ENCODE data around the gene ZG16. TPM values are rescaled to one million over a fixed set of nuclear protein-coding genes. Genes with fewer than 3 reads are reported as not detected.
"Not testable (repeated sequence)": the region's sequence is repeated elsewhere in the genome, so short reads cannot be mapped to it uniquely, and the experiment has no call there.

Gene ZG16
- total RNA-seq = not detected in 2 replicates

GRCh38 chr16:29777576-29778350 lies at the start of gene ZG16:
Gene ZG16, plus strand, starts transcription at chr16:29778256. Its CDS starts 1,011 bp downstream, at chr16:29779267.
- Mint-ChIP-seq H3K9me3 (no peaks in the 10 kb centered on the region), H3K4me1 (ENCODE audit: low read depth) (no peaks in the 10 kb centered on the region), H3K27ac (no peak within 1 kb of the TSS), H3K36me3 (ENCODE audit: low read depth) (peaks cover 1% of the 10 kb centered on the region), H3K4me3 (no peak within 1 kb of the TSS), H3K27me3 (ENCODE audit: insufficient read depth) (peaks cover 13% of the 10 kb centered on the region)
- intact Hi-C loops (cut with micrococcal nuclease) = no loop called here
- no peak for DNase-seq (ENCODE audit: low spot score)

GRCh38 chr16:29729116-29729521 lies 48.9 kb upstream of the ZG16 start:
- peaks cover 9% of the 10 kb centered on the region for H3K27me3 Mint-ChIP-seq (ENCODE audit: insufficient read depth)
- peaks cover 4% of the 10 kb centered on the region for H3K9me3 Mint-ChIP-seq

GRCh38 chr16:29730649-29731048 lies 47.4 kb upstream of the ZG16 start:
- Mint-ChIP-seq H3K27me3 (ENCODE audit: insufficient read depth) (peaks cover 9% of the 10 kb centered on the region), H3K9me3 (peaks cover 4% of the 10 kb centered on the region), H3K36me3 (ENCODE audit: low read depth) (peaks cover 7% of the 10 kb centered on the region), H3K4me3 (no peak overlapping the region), H3K27ac (no peak overlapping the region), H3K4me1 (ENCODE audit: low read depth) (peaks cover 26% of the 10 kb centered on the region)
- DNase-seq (ENCODE audit: low spot score) = no peak
- intact Hi-C loops (cut with micrococcal nuclease) = no loop called here

More at GRCh38 chr16:29729116-29729521, 48.9 kb upstream of the ZG16 start:
- DNase-seq (ENCODE audit: low spot score) = no peak
- intact Hi-C loops (cut with micrococcal nuclease) = no loop called here
- no peak overlapping the region for H3K4me3 Mint-ChIP-seq
- H3K4me1 Mint-ChIP-seq (ENCODE audit: low read depth) = peaks cover 20% of the 10 kb centered on the region
- no peak overlapping the region for H3K27ac Mint-ChIP-seq
- peaks cover 4% of the 10 kb centered on the region for H3K36me3 Mint-ChIP-seq (ENCODE audit: low read depth)

- H3K4me1 Mint-ChIP-seq (ENCODE audit: low read depth) = peaks cover 34% of the 10 kb centered on the region
- DNase-seq (ENCODE audit: low spot score); H3K27me3 Mint-ChIP-seq (ENCODE audit: insufficient read depth); H3K9me3 Mint-ChIP-seq; H3K36me3 Mint-ChIP-seq (ENCODE audit: low read depth): not testable (repeated sequence)
- peak overlapping the region; percentile 94 for H3K27ac Mint-ChIP-seq
- intact Hi-C loops (cut with micrococcal nuclease) = loop anchor here (1.0 kb wide), 3 partner anchors 14 to 95 kb away; no protein-coding TSS in a partner anchor
- H3K4me3 Mint-ChIP-seq = peak overlapping the region; percentile 58
These were observed 46.1 kb upstream of the ZG16 start for GRCh38 chr16:29731768-29732601.

- H3K27ac Mint-ChIP-seq = no peak overlapping the region
- no peak for DNase-seq (ENCODE audit: low spot score)
- H3K4me1 Mint-ChIP-seq (ENCODE audit: low read depth) = peaks cover 57% of the 10 kb centered on the region
- intact Hi-C loops (cut with micrococcal nuclease) = no loop called here
- no peak overlapping the region for H3K4me3 Mint-ChIP-seq
- H3K36me3 Mint-ChIP-seq (ENCODE audit: low read depth) = peaks cover 12% of the 10 kb centered on the region
- H3K9me3 Mint-ChIP-seq = peaks cover 4% of the 10 kb centered on the region
- H3K27me3 Mint-ChIP-seq (ENCODE audit: insufficient read depth) = no peaks in the 10 kb centered on the region
These were observed 43.3 kb upstream of the ZG16 start for GRCh38 chr16:29734786-29735185.

GRCh38 chr16:29736112-29736511 lies 41.9 kb upstream of the ZG16 start:
- intact Hi-C loops (cut with micrococcal nuclease) = no loop called here
- no peaks in the 10 kb centered on the region for H3K27me3 Mint-ChIP-seq (ENCODE audit: insufficient read depth)
- DNase-seq (ENCODE audit: low spot score) = no peak
- peaks cover 4% of the 10 kb centered on the region for H3K9me3 Mint-ChIP-seq
- peaks cover 67% of the 10 kb centered on the region for H3K4me1 Mint-ChIP-seq (ENCODE audit: low read depth)
- no peak overlapping the region for H3K27ac Mint-ChIP-seq
- H3K36me3 Mint-ChIP-seq (ENCODE audit: low read depth) = peaks cover 16% of the 10 kb centered on the region
- H3K4me3 Mint-ChIP-seq = no peak overlapping the region

- intact Hi-C loops (cut with micrococcal nuclease) = no loop called here
- H3K36me3 Mint-ChIP-seq (ENCODE audit: low read depth) = peaks cover 20% of the 10 kb centered on the region
These were observed 41.3 kb upstream of the ZG16 start for GRCh38 chr16:29736764-29737163.

GRCh38 chr16:29737713-29738112 lies 40.3 kb upstream of the ZG16 start:
- peaks cover 20% of the 10 kb centered on the region for H3K36me3 Mint-ChIP-seq (ENCODE audit: low read depth)
- intact Hi-C loops (cut with micrococcal nuclease) = loop anchor here (1.0 to 2.0 kb wide), 3 partner anchors 9 to 53 kb away; partner anchors contain the start of gene KIF22
- no peaks in the 10 kb centered on the region for H3K27me3 Mint-ChIP-seq (ENCODE audit: insufficient read depth)
- H3K4me3 Mint-ChIP-seq = peak overlapping the region; percentile 48
- H3K4me1 Mint-ChIP-seq (ENCODE audit: low read depth) = peaks cover 64% of the 10 kb centered on the region
- H3K27ac Mint-ChIP-seq = peak overlapping the region; percentile 62
- DNase-seq (ENCODE audit: low spot score) = no peak
- H3K9me3 Mint-ChIP-seq = no peaks in the 10 kb centered on the region

More at GRCh38 chr16:29736764-29737163, 41.3 kb upstream of the ZG16 start:
- peaks cover 4% of the 10 kb centered on the region for H3K9me3 Mint-ChIP-seq
- no peak overlapping the region for H3K4me3 Mint-ChIP-seq
- H3K27ac Mint-ChIP-seq = no peak overlapping the region
- no peaks in the 10 kb centered on the region for H3K27me3 Mint-ChIP-seq (ENCODE audit: insufficient read depth)
- no peak for DNase-seq (ENCODE audit: low spot score)
- H3K4me1 Mint-ChIP-seq (ENCODE audit: low read depth) = peaks cover 69% of the 10 kb centered on the region

GRCh38 chr16:29738514-29738913 lies 39.5 kb upstream of the ZG16 start:
- Mint-ChIP-seq H3K27ac (peak overlapping the region; percentile 62), H3K9me3 (no peaks in the 10 kb centered on the region), H3K4me1 (ENCODE audit: low read depth) (peaks cover 66% of the 10 kb centered on the region), H3K36me3 (ENCODE audit: low read depth) (peaks cover 26% of the 10 kb centered on the region), H3K4me3 (peak overlapping the region; percentile 48), H3K27me3 (ENCODE audit: insufficient read depth) (no peaks in the 10 kb centered on the region)
- intact Hi-C loops (cut with micrococcal nuclease) = loop anchor here (1.0 to 2.0 kb wide), 3 partner anchors 8 to 52 kb away; partner anchors contain the start of gene KIF22
- DNase-seq (ENCODE audit: low spot score) = peak; percentile 58

GRCh38 chr16:29739927-29740629 lies 38.0 kb upstream of the ZG16 start:
- H3K36me3 Mint-ChIP-seq (ENCODE audit: low read depth) = peaks cover 27% of the 10 kb centered on the region
- DNase-seq (ENCODE audit: low spot score); H3K27me3 Mint-ChIP-seq (ENCODE audit: insufficient read depth); H3K9me3 Mint-ChIP-seq: not testable (repeated sequence)
- peak overlapping the region; percentile 20 for H3K4me3 Mint-ChIP-seq
- intact Hi-C loops (cut with micrococcal nuclease) = loop anchor here (2.0 kb wide), 2 partner anchors 15 to 51 kb away; partner anchors contain the start of gene KIF22
- H3K27ac Mint-ChIP-seq = peak overlapping the region; percentile 47
- peaks cover 71% of the 10 kb centered on the region for H3K4me1 Mint-ChIP-seq (ENCODE audit: low read depth)

GRCh38 chr16:29740630-29741015 lies 37.4 kb upstream of the ZG16 start:
- H3K4me3 Mint-ChIP-seq; H3K9me3 Mint-ChIP-seq; DNase-seq (ENCODE audit: low spot score); H3K27me3 Mint-ChIP-seq (ENCODE audit: insufficient read depth); intact Hi-C loops (cut with micrococcal nuclease); H3K27ac Mint-ChIP-seq: not testable (repeated sequence)
- peaks cover 27% of the 10 kb centered on the region for H3K36me3 Mint-ChIP-seq (ENCODE audit: low read depth)
- peaks cover 74% of the 10 kb centered on the region for H3K4me1 Mint-ChIP-seq (ENCODE audit: low read depth)

GRCh38 chr16:29742683-29743275 lies 35.3 kb upstream of the ZG16 start:
- Mint-ChIP-seq H3K27me3 (ENCODE audit: insufficient read depth) (no peaks in the 10 kb centered on the region), H3K4me1 (ENCODE audit: low read depth) (peaks cover 78% of the 10 kb centered on the region), H3K9me3 (no peaks in the 10 kb centered on the region), H3K4me3 (peak overlapping the region; percentile 38), H3K27ac (peak overlapping the region; percentile 37), H3K36me3 (ENCODE audit: low read depth) (peaks cover 26% of the 10 kb centered on the region)
- no peak for DNase-seq (ENCODE audit: low spot score)
- intact Hi-C loops (cut with micrococcal nuclease) = no loop called here
